ENCODE measurements around the gene COL23A1.

DNA sequence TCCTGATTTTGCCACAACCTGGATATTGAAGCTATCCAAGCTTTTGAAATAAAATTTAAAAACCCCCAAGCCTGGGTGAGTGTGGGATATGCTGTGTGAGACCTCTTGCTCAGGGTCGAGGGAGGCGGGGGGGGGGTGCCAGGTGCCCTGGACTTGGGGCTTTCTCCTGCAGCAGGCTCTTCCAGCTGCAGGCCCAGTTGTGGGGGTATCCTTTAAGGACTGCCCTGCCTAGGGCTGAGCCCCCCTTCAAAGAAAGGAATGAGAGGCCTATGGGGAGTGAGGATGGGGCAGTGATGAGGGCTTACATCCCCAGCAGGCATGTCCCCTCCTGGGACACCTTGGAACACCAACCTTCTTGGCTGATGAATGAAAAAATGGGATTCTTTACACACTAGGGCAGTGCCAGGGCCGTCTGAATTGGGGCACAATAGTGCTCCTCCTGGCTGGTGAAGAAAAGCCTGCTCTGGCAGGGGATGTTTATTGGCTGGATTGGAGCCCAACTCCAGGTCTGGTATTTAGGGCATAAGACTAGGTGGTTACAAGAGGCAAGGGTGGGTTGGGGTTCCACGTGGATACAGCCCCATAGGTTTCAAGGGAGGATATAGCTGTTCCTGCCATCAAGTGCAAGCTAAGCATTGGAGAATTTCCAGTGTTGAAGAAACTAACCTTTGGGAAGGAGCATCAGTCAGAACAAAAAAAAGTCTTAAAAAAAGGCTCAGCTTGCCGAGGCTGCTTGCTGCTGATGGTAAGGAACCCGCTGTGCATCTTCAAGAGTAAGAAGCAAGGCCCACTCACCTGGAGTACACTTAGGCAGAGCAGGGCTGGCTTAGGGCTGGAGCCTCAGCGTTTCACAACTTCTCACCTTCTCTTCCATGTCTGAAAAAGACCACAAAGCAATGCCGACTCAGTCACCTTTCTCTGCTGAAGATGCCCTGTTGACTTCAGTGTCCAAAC lies 378.8 kb downstream of the COL23A1 start:
- TF ChIP-seq CENPT (CRISPR knock-in tag; IDR thresholded peaks at IDR 0.05; ENCODE audit: low read depth) = no peak
- TF ChIP-seq, protein P1, sequence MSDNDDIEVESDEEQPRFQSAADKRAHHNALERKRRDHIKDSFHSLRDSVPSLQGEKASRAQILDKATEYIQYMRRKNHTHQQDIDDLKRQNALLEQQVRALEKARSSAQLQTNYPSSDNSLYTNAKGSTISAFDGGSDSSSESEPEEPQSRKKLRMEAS (IDR thresholded peaks at IDR 0.05) = no peak
- no peak for TF ChIP-seq ZNF12 (CRISPR knock-in tag; IDR thresholded peaks at IDR 0.05)
- TF ChIP-seq, protein P2, sequence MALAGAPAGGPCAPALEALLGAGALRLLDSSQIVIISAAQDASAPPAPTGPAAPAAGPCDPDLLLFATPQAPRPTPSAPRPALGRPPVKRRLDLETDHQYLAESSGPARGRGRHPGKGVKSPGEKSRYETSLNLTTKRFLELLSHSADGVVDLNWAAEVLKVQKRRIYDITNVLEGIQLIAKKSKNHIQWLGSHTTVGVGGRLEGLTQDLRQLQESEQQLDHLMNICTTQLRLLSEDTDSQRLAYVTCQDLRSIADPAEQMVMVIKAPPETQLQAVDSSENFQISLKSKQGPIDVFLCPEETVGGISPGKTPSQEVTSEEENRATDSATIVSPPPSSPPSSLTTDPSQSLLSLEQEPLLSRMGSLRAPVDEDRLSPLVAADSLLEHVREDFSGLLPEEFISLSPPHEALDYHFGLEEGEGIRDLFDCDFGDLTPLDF (CRISPR knock-in tag; IDR thresholded peaks at IDR 0.05) = no peak
- TF ChIP-seq CEBPB (IDR thresholded peaks at IDR 0.05; ENCODE audit: borderline replicate concordance, low read depth, low read length) = no peak
- TF ChIP-seq SIN3A (IDR thresholded peaks at IDR 0.05; ENCODE audit: borderline replicate concordance, low read depth, low read length) = no peak
- TF ChIP-seq HOXA3 (CRISPR knock-in tag; IDR thresholded peaks at IDR 0.05) = no peak
- TF ChIP-seq NFIC (IDR thresholded peaks at IDR 0.05; ENCODE audit: low read length) = no peak
- TF ChIP-seq, protein P3, sequence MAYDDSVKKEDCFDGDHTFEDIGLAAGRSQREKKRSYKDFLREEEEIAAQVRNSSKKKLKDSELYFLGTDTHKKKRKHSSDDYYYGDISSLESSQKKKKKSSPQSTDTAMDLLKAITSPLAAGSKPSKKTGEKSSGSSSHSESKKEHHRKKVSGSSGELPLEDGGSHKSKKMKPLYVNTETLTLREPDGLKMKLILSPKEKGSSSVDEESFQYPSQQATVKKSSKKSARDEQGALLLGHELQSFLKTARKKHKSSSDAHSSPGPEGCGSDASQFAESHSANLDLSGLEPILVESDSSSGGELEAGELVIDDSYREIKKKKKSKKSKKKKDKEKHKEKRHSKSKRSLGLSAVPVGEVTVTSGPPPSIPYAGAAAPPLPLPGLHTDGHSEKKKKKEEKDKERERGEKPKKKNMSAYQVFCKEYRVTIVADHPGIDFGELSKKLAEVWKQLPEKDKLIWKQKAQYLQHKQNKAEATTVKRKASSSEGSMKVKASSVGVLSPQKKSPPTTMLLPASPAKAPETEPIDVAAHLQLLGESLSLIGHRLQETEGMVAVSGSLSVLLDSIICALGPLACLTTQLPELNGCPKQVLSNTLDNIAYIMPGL (CRISPR knock-in tag; IDR thresholded peaks at IDR 0.05; ENCODE audit: borderline replicate concordance in 1 of 2, low read depth in 1 of 2) = no peak
